OCI-LY7 (cell line): ENCODE measurements around the gene LIMK1. TPM values are rescaled to one million over a fixed set of nuclear protein-coding genes. Genes with fewer than 3 reads are reported as not detected.

Experiments
- BruUV-seq: library from RNA; stranded (reverse); fragments of 400-500 nt; replicated peaks from 2 replicates; lab custom pipeline; 2021; lab: Mats Ljungman, UMichigan
- CTCF ChIA-PET: fragments of 300-600 bp; sonication (Branson Sonifier 250); formaldehyde crosslinking; loops from one replicate; lab custom pipeline; 2022; ENCODE audit warnings: antibody characterized with exemption; ENCODE audit not compliant: unreplicated experiment; lab: Charles Lee
- POLR2A ChIA-PET: fragments of 300-600 bp; sonication (Branson Sonifier 250); formaldehyde crosslinking; loops from one replicate; lab custom pipeline; 2022; ENCODE audit warnings: antibody characterized with exemption; lab: Charles Lee
- DNase-seq: peaks from one replicate; pipeline ENCODE4 v3.0.0-alpha.2; 2015; ENCODE audit warnings: low spot score
- H2AFZ ChIP-seq: fragments of 200-600 bp; sonication (generic), shearing (Covaris generic); 2 replicates; pipeline ENCODE4 v1.6.1; 2014; ENCODE audit warnings: mild to moderate bottlenecking, antibody characterized with exemption, low read length, moderate library complexity
- H3K27ac ChIP-seq: fragments of 200-600 bp; sonication (generic); 2 replicates; pipeline ENCODE4 v1.5.1; 2014; ENCODE audit warnings: mixed run types, low read depth, mild to moderate bottlenecking, moderate library complexity, low read length, inconsistent platforms; ENCODE audit not compliant: poor library complexity, severe bottlenecking
- H3K36me3 ChIP-seq: fragments of 200-600 bp; sonication (generic); 2 replicates; pipeline ENCODE4 v1.6.1; 2014; ENCODE audit warnings: mild to moderate bottlenecking, antibody characterized with exemption, low read length, moderate library complexity, mixed read lengths; ENCODE audit not compliant: insufficient read depth
- H3K4me1 ChIP-seq: fragments of 200-600 bp; sonication (generic); 2 replicates; pipeline ENCODE4 v1.5.1; 2014; ENCODE audit warnings: mild to moderate bottlenecking, low read length; ENCODE audit not compliant: insufficient read depth, poor library complexity, severe bottlenecking
- H3K4me2 ChIP-seq: fragments of 200-600 bp; sonication (generic); 2 replicates; pipeline ENCODE4 v1.6.1; 2014; ENCODE audit warnings: mild to moderate bottlenecking, low read length
- H3K4me3 ChIP-seq: fragments of 200-600 bp; sonication (generic); 2 replicates; pipeline ENCODE4 v1.5.1; 2014; ENCODE audit warnings: mild to moderate bottlenecking, low read depth, low read length; ENCODE audit not compliant: poor library complexity, severe bottlenecking
- H3K79me2 ChIP-seq: fragments of 200-600 bp; sonication (generic); 2 replicates; pipeline ENCODE4 v1.6.1; 2016; ENCODE audit warnings: low read depth, mild to moderate bottlenecking, low read length, moderate library complexity, mixed read lengths; ENCODE audit not compliant: insufficient read depth
- H3K9me2 ChIP-seq: fragments of 200-600 bp; sonication (generic); 2 replicates; pipeline ENCODE4 v1.6.1; 2016; ENCODE audit warnings: mild to moderate bottlenecking, low read length, mixed read lengths; ENCODE audit not compliant: insufficient read depth
- H3K9me3 ChIP-seq: fragments of 200-600 bp; sonication (generic); 2 replicates; pipeline ENCODE4 v1.6.1; 2014; ENCODE audit warnings: mild to moderate bottlenecking, mixed run types, low read length, mixed read lengths
- H4K20me1 ChIP-seq: fragments of 200-600 bp; sonication (generic); 2 replicates; pipeline ENCODE4 v1.6.1; 2014; ENCODE audit warnings: mild to moderate bottlenecking, antibody characterized with exemption, low read length, moderate library complexity, mixed read lengths; ENCODE audit not compliant: insufficient read depth
- EZH2phosphoT487 ChIP-seq: fragments of 200-600 bp; sonication (generic); IDR thresholded peaks from 2 replicates; pipeline ENCODE4 v1.6.1; 2018; ENCODE audit warnings: low read depth, borderline replicate concordance, mild to moderate bottlenecking, mixed run types, antibody characterized with exemption, low read length, moderate library complexity, mixed read lengths
- intact Hi-C: fragments of 100-400 bp; cut with micrococcal nuclease; formaldehyde crosslinking; loops from one replicate; pipeline ENCODE4 v1.10.0; 2022; ENCODE audit not compliant: unreplicated experiment
- total RNA-seq, 2 experiments: library from RNA; depleted of rRNA in 1 of 2; stranded (reverse); fragments of >200 nt in 1 of 2; shearing (Covaris generic) in 1 of 2; gene quantifications; 2 replicates each; pipeline ENCODE4 v1.2.3, GENCODE V29; 2014 to 2022
- TF ChIP-seq, protein P1 (sequence below): fragments of 200-600 bp; sonication (generic); conservative IDR thresholded peaks from 2 replicates; pipeline ENCODE4 v1.5.1; 2014; ENCODE audit warnings: mild to moderate bottlenecking, antibody characterized with exemption, low read length, moderate library complexity, mixed read lengths

LIMK1 gene
- total RNA-seq, 2 experiments from 2014 or later: 31.7 to 67.3 TPM

DNA sequence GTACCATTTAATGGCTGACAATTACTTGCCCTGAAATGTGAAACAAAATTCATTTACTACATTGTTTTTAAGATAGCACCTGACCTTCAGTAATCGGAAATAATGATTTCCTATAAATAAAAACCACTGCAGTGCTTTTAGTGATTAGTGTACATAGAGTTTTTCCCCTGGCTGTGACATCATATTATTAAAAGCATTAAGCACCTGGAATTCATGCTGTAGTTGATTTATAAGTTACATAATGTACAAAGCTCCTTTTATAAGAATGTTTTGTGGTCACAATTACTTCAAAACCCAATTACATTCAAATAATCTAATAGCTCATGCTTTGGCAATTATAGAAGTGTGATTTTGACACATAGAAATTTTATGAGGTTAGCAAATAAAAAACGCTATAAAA lies 46.3 kb downstream of the LIMK1 start:
- POLR2A ChIA-PET: interaction anchor here (0.6 to 1.7 kb wide), 2 partner anchors 9 to 45 kb away, joined by 3 read pairs; no protein-coding TSS in a partner anchor
- intact Hi-C loops: no loop called here

DNA sequence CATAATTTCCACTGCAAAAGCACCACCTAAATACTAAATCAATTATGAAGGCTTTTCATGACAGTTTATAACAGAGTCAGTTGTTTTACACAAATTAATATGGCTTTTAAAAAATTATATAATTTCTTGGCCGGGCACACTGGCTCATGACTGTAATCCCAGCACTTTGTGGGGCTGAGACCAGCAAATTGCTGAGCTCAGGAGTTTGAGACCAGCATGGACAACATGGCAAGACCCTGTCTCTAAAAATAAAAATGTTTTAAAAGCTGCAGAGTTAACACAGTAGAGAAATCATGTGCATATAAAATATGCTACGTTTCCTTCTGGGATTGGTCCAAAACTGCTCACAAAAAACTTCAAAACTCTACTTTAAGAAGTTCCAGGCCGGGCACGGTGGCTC lies 46.9 kb downstream of the LIMK1 start:
- Histone ChIP-seq H2AFZ (no peak overlapping the region), H3K9me2 (no peaks in the 10 kb centered on the region), H3K9me3 (no peaks in the 10 kb centered on the region), H3K4me2 (no peak overlapping the region), H3K27ac (no peak overlapping the region), H3K36me3 (no peaks in the 10 kb centered on the region), H3K4me1 (no peaks in the 10 kb centered on the region), H4K20me1 (no peaks in the 10 kb centered on the region), H3K4me3 (no peak overlapping the region), H3K79me2 (no peaks in the 10 kb centered on the region)
- intact Hi-C loops: no loop called here
- BruUV-seq: no TSS peak
- no peak for TF ChIP-seq EZH2phosphoT487
- TF ChIP-seq, protein P1, sequence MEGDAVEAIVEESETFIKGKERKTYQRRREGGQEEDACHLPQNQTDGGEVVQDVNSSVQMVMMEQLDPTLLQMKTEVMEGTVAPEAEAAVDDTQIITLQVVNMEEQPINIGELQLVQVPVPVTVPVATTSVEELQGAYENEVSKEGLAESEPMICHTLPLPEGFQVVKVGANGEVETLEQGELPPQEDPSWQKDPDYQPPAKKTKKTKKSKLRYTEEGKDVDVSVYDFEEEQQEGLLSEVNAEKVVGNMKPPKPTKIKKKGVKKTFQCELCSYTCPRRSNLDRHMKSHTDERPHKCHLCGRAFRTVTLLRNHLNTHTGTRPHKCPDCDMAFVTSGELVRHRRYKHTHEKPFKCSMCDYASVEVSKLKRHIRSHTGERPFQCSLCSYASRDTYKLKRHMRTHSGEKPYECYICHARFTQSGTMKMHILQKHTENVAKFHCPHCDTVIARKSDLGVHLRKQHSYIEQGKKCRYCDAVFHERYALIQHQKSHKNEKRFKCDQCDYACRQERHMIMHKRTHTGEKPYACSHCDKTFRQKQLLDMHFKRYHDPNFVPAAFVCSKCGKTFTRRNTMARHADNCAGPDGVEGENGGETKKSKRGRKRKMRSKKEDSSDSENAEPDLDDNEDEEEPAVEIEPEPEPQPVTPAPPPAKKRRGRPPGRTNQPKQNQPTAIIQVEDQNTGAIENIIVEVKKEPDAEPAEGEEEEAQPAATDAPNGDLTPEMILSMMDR: no peak
- ChIA-PET POLR2A (interaction anchor here (0.6 to 1.7 kb wide), 3 partner anchors 9 to 48 kb away, joined by 3 to 4 read pairs (median 3); no protein-coding TSS in a partner anchor), CTCF (no interaction called here)
- DNase-seq: no peak

More for the DNA sequence above, 46.3 kb downstream of the LIMK1 start:
- no peak for DNase-seq
- no peak overlapping the region for H3K4me3 ChIP-seq
- CTCF ChIA-PET: no interaction called here
- H3K79me2 ChIP-seq: no peaks in the 10 kb centered on the region
- no peak overlapping the region for H3K4me2 ChIP-seq
- H3K9me3 ChIP-seq: no peaks in the 10 kb centered on the region
- H3K27ac ChIP-seq: no peak overlapping the region
- H3K9me2 ChIP-seq: no peaks in the 10 kb centered on the region
- no TSS peak for BruUV-seq
- H3K36me3 ChIP-seq: no peaks in the 10 kb centered on the region
- H3K4me1 ChIP-seq: no peaks in the 10 kb centered on the region
- TF ChIP-seq EZH2phosphoT487: no peak
- TF ChIP-seq, protein P1: no peak
- H4K20me1 ChIP-seq: no peaks in the 10 kb centered on the region
- H2AFZ ChIP-seq: no peak overlapping the region

DNA sequence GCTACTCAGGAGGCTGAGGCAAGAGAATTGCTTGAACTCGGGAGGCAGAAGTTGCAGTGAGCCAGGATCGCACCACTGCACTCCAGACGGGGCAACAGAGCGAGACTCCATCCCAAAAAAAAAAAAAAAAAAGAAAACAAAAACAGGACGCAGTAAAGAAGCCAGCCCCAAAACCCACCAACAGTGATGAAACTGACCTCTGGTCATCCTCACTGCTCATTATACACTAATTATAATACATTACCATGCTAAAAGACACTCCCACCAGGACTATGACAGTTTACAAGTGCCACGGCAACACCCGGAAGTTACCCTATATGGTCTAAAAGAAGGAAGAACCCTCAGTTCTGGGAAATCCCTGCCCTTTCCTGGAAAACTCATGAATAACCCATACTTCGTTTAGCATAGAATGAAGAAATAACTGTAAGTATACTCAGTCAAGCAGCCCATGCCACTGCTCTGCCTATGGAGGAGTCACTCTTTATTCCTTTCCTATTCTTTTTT lies 50.6 kb downstream of the LIMK1 start:
- intact Hi-C loops: no loop called here
- DNase-seq: no peak
- no peaks in the 10 kb centered on the region for H3K9me3 ChIP-seq
- no peaks in the 10 kb centered on the region for H3K79me2 ChIP-seq
- no peaks in the 10 kb centered on the region for H4K20me1 ChIP-seq
- ChIA-PET POLR2A (no interaction called here), CTCF (interaction anchor here (0.7 kb wide), 1 partner anchor 289 kb away, joined by 8 read pairs; no protein-coding TSS in a partner anchor)
- no peaks in the 10 kb centered on the region for H3K4me1 ChIP-seq
- TF ChIP-seq, protein P1: no peak
- no peak for TF ChIP-seq EZH2phosphoT487
- H3K4me2 ChIP-seq: no peak overlapping the region
- no peaks in the 10 kb centered on the region for H3K9me2 ChIP-seq
- H2AFZ ChIP-seq: no peak overlapping the region
- no peak overlapping the region for H3K4me3 ChIP-seq
- no peaks in the 10 kb centered on the region for H3K36me3 ChIP-seq
- no TSS peak for BruUV-seq
- H3K27ac ChIP-seq: no peak overlapping the region
